ENCODE measurements around the gene KLRG1. TPM values are rescaled to one million over a fixed set of nuclear protein-coding genes. Genes with fewer than 3 reads are reported as not detected.

The KLRG1 gene
- total and polyA plus RNA-seq, 2 donors (not counting 1 experiment from before 2014, with no cell fraction given) = 3.7 to 3.9 TPM

DNA sequence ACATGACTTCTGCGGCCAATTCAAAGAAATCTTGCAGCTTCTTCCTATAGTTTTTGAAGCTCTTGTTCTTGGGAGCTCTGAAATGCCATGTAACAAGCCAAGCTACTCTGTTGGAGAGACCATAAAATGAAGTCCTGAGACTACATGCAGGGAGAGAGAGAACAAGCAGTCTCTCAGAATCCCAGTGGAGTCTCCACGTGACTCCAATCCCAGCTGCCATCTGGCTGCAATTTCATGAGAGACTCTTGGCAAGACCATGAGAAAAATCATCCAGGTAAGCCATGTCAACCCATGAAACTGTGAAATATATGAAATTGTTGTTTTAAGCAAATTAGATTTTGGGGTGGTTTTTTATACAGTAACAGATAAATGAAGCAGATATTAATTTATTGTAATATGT is 54.4 kb downstream of the KLRG1 start:
- no peak overlapping the region for H3K27ac Mint-ChIP-seq

DNA sequence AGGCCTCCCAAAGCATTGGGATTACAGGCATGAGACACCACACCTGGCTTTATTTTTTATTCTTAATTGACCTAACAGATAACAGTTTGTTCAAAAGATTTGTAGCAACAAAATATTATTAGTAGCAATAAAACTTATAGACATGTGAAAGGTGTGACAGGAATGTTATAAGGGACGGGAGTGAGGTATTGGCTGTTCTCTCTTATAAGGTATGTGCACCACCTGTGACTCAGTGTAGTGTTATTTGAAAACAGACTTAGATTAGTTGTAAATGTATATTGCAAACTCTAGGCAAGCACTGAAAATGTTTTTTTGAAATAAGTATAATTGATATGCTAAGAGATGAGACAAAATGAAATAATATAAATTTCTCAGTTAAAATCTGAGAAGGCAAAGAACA is 57.8 kb downstream of the KLRG1 start:
- no peaks in the 10 kb centered on the region for H3K9me3 Mint-ChIP-seq (ENCODE audit: insufficient read depth)
- no peak overlapping the region for H3K4me3 ChIP-seq (ENCODE audit: control extremely low read depth in 1 of 5, extremely low read depth in 1 of 5, insufficient read depth in 1 of 5, low read depth in 2 of 5, low read length in 4 of 5)
- ChIA-PET POLR2A (no interaction called here), CTCF (interaction anchor here (0.6 to 1.5 kb wide), 3 partner anchors 389 to 503 kb away, joined by 3 to 6 read pairs (median 3); no protein-coding TSS in a partner anchor)
- DNase-seq (no peak), ATAC-seq (ENCODE audit: low read depth) (no peak)
- peaks cover 8% of the 10 kb centered on the region for H3K27me3 Mint-ChIP-seq
- H3K27ac ChIP-seq (ENCODE audit: low read length in 2 of 2) = no peak overlapping the region
- no peak overlapping the region for H3K9ac ChIP-seq (ENCODE audit: low read length)
- intact Hi-C loops (cut with micrococcal nuclease) = no loop called here
- H3K4me2 ChIP-seq (replicated peaks; ENCODE audit: low read depth, low read length, poor library complexity, severe bottlenecking) = no peak overlapping the region
- no peak overlapping the region for H3K4me3 Mint-ChIP-seq
- H3K4me1 Mint-ChIP-seq = no peaks in the 10 kb centered on the region
- TF ChIP-seq, protein P1, sequence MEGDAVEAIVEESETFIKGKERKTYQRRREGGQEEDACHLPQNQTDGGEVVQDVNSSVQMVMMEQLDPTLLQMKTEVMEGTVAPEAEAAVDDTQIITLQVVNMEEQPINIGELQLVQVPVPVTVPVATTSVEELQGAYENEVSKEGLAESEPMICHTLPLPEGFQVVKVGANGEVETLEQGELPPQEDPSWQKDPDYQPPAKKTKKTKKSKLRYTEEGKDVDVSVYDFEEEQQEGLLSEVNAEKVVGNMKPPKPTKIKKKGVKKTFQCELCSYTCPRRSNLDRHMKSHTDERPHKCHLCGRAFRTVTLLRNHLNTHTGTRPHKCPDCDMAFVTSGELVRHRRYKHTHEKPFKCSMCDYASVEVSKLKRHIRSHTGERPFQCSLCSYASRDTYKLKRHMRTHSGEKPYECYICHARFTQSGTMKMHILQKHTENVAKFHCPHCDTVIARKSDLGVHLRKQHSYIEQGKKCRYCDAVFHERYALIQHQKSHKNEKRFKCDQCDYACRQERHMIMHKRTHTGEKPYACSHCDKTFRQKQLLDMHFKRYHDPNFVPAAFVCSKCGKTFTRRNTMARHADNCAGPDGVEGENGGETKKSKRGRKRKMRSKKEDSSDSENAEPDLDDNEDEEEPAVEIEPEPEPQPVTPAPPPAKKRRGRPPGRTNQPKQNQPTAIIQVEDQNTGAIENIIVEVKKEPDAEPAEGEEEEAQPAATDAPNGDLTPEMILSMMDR (IDR thresholded peaks at IDR 0.05) = no peak
- TF ChIP-seq EZH2 (IDR thresholded peaks at IDR 0.05; ENCODE audit: borderline replicate concordance, insufficient read depth, low read depth, low read length, poor library complexity, severe bottlenecking) = no peak
- WGBS (ENCODE audit: insufficient coverage) = 100% methylated on average over 1 of the region's 1 CpG
- H2AFZ ChIP-seq (ENCODE audit: insufficient read depth, low read depth, low read length, poor library complexity, severe bottlenecking) = no peak overlapping the region
- no peak overlapping the region for H3K27ac Mint-ChIP-seq
- no peaks in the 10 kb centered on the region for H3K27me3 ChIP-seq (replicated peaks in 1 of 4; ENCODE audit: control extremely low read depth in 1 of 4, control insufficient read depth in 3 of 4, insufficient read depth in 4 of 4, low read length in 3 of 4)
- peaks cover 0 to 1% (median 0%) of the 10 kb centered on the region in 3 donors for H3K9me3 ChIP-seq (ENCODE audit: control extremely low read depth in 1 of 3, control insufficient read depth in 2 of 3, insufficient read depth in 1 of 3, low read length in 2 of 3)
- H4K20me1 ChIP-seq (ENCODE audit: control insufficient read depth, insufficient read depth, low read length, poor library complexity, severe bottlenecking) = no peaks in the 10 kb centered on the region
- no peaks in the 10 kb centered on the region for H3K4me1 ChIP-seq (ENCODE audit: control insufficient read depth in 2 of 2, insufficient read depth in 2 of 2, low read length in 2 of 2)
- no peaks in the 10 kb centered on the region for H3K79me2 ChIP-seq (ENCODE audit: control insufficient read depth, insufficient read depth, low read length)
- H3K36me3 ChIP-seq (replicated peaks in 1 of 2; ENCODE audit: control extremely low read depth in 1 of 2, control insufficient read depth in 1 of 2, extremely low read depth in 1 of 2, insufficient read depth in 2 of 2, low read length in 1 of 2) = no peaks in the 10 kb centered on the region

More for the DNA sequence above, 54.4 kb downstream of the KLRG1 start:
- no peaks in the 10 kb centered on the region for H3K79me2 ChIP-seq (ENCODE audit: control insufficient read depth, insufficient read depth, low read length)
- H3K27me3 ChIP-seq (replicated peaks in 1 of 4; ENCODE audit: control extremely low read depth in 1 of 4, control insufficient read depth in 3 of 4, insufficient read depth in 4 of 4, low read length in 3 of 4) = no peaks in the 10 kb centered on the region
- 69% methylated on average over 1 of the region's 2 CpGs for WGBS (ENCODE audit: insufficient coverage)
- no peak overlapping the region for H3K4me3 ChIP-seq (ENCODE audit: control extremely low read depth in 1 of 5, extremely low read depth in 1 of 5, insufficient read depth in 1 of 5, low read depth in 2 of 5, low read length in 4 of 5)
- H3K9me3 Mint-ChIP-seq (ENCODE audit: insufficient read depth) = no peaks in the 10 kb centered on the region
- H4K20me1 ChIP-seq (ENCODE audit: control insufficient read depth, insufficient read depth, low read length, poor library complexity, severe bottlenecking) = no peaks in the 10 kb centered on the region
- H2AFZ ChIP-seq (ENCODE audit: insufficient read depth, low read depth, low read length, poor library complexity, severe bottlenecking) = no peak overlapping the region
- POLR2A ChIA-PET = no interaction called here
- no peaks in the 10 kb centered on the region for H3K36me3 ChIP-seq (replicated peaks in 1 of 2; ENCODE audit: control extremely low read depth in 1 of 2, control insufficient read depth in 1 of 2, extremely low read depth in 1 of 2, insufficient read depth in 2 of 2, low read length in 1 of 2)
- no peak overlapping the region for H3K4me3 Mint-ChIP-seq
- ATAC-seq (ENCODE audit: low read depth) (no peak), DNase-seq (no peak)
- H3K9me3 ChIP-seq (ENCODE audit: control extremely low read depth in 1 of 3, control insufficient read depth in 2 of 3, insufficient read depth in 1 of 3, low read length in 2 of 3) = peaks cover 0 to 1% (median 0%) of the 10 kb centered on the region in 3 donors
- CTCF ChIA-PET = interaction anchor here (0.8 to 0.9 kb wide), 2 partner anchors 9 to 368 kb away, joined by 3 read pairs; no protein-coding TSS in a partner anchor
- H3K27me3 Mint-ChIP-seq = peaks cover 4% of the 10 kb centered on the region
- no peak overlapping the region for H3K27ac ChIP-seq (ENCODE audit: low read length in 2 of 2)
- TF ChIP-seq, protein P1 (IDR thresholded peaks at IDR 0.05) = no peak
- TF ChIP-seq EZH2 (IDR thresholded peaks at IDR 0.05; ENCODE audit: borderline replicate concordance, insufficient read depth, low read depth, low read length, poor library complexity, severe bottlenecking) = no peak
- H3K4me1 Mint-ChIP-seq = no peaks in the 10 kb centered on the region
- intact Hi-C loops (cut with micrococcal nuclease) = no loop called here
- H3K9ac ChIP-seq (ENCODE audit: low read length) = no peak overlapping the region
- H3K4me2 ChIP-seq (replicated peaks; ENCODE audit: low read depth, low read length, poor library complexity, severe bottlenecking) = no peak overlapping the region
- no peaks in the 10 kb centered on the region for H3K4me1 ChIP-seq (ENCODE audit: control insufficient read depth in 2 of 2, insufficient read depth in 2 of 2, low read length in 2 of 2)
